IMR-90 (cell line): ENCODE data around the gene ZNF831. TPM values are rescaled to one million over a fixed set of nuclear protein-coding genes. Genes with fewer than 3 reads are reported as not detected.

ENCODE experiments used
- ATAC-seq: fragments of 200-7000 bp; cut with Tn5 transposase; 2 replicates; pipeline ENCODE4 v1.9.1; 2020; ENCODE audit warnings: low read depth, mild to moderate bottlenecking, moderate library complexity
- BruUV-seq: library from RNA; stranded (reverse); fragments of 400-500 nt; replicated peaks from 2 replicates; lab custom pipeline; 2021; lab: Mats Ljungman, UMichigan
- CTCF ChIA-PET: fragments of 300-600 bp; formaldehyde crosslinking; extraction: SDS; loops from one replicate; lab custom pipeline; 2021; ENCODE audit warnings: antibody characterized with exemption; lab: Yijun Ruan, JAX
- POLR2A ChIA-PET: fragments of 300-600 bp; sonication (Branson Sonifier 250); formaldehyde crosslinking; loops from one replicate; lab custom pipeline; 2022; ENCODE audit warnings: antibody characterized with exemption; ENCODE audit not compliant: unreplicated experiment; lab: Charles Lee
- DNase-seq: peaks from one replicate; pipeline ENCODE4 v3.0.0; 2013
- H2AFZ ChIP-seq: replicated peaks from 2 replicates; pipeline ENCODE3; 2013; ENCODE audit warnings: low read length, mild to moderate bottlenecking; ENCODE audit not compliant: poor library complexity
- H2AK5ac ChIP-seq: 2 replicates; pipeline ENCODE4 v1.6.1; 2013; ENCODE audit warnings: low read depth, low read length, inconsistent platforms
- H2AK9ac ChIP-seq: replicated peaks from 2 replicates; pipeline ENCODE3; 2013; ENCODE audit warnings: mild to moderate bottlenecking, low read depth, low read length, moderate library complexity; ENCODE audit not compliant: poor library complexity
- H2BK120ac ChIP-seq: 2 replicates; pipeline ENCODE4 v1.6.1; 2013; ENCODE audit warnings: low read depth, low read length, inconsistent platforms
- H2BK15ac ChIP-seq: 3 replicates; pipeline ENCODE4 v1.6.1; 2013; ENCODE audit warnings: low read depth, low read length, inconsistent platforms
- H2BK20ac ChIP-seq: 2 replicates; pipeline ENCODE4 v1.6.1; 2013; ENCODE audit warnings: low read depth, mild to moderate bottlenecking, inconsistent platforms, low read length, moderate library complexity
- H2BK5ac ChIP-seq: 2 replicates; pipeline ENCODE4 v1.6.1; 2013; ENCODE audit warnings: mild to moderate bottlenecking, low read depth, low read length, inconsistent platforms; ENCODE audit not compliant: poor library complexity, severe bottlenecking
- H3K14ac ChIP-seq: replicated peaks from 2 replicates; pipeline ENCODE4 v1.6.1; 2013; ENCODE audit warnings: low read depth, low read length, inconsistent platforms
- H3K18ac ChIP-seq: 2 replicates; pipeline ENCODE4 v1.6.1; 2013; ENCODE audit warnings: low read depth, low read length, control low read depth
- H3K23ac ChIP-seq: 2 replicates; pipeline ENCODE4 v1.6.1; 2013; ENCODE audit warnings: low read depth, low read length, inconsistent platforms
- H3K27ac ChIP-seq: 2 replicates; pipeline ENCODE4 v1.5.1; 2013; ENCODE audit warnings: mild to moderate bottlenecking, control low read depth, low read length; ENCODE audit not compliant: insufficient read depth
- H3K27me3 ChIP-seq: 2 replicates; pipeline ENCODE4 v1.6.1; 2013; ENCODE audit warnings: low read length; ENCODE audit not compliant: control insufficient read depth, insufficient read depth
- H3K36me3 ChIP-seq: 2 replicates; pipeline ENCODE4 v1.6.1; 2013; ENCODE audit warnings: low read length, mixed read lengths; ENCODE audit not compliant: control insufficient read depth, insufficient read depth
- H3K4ac ChIP-seq: 2 replicates; pipeline ENCODE4 v1.6.1; 2013; ENCODE audit warnings: low read depth, low read length, inconsistent platforms
- H3K4me1 ChIP-seq: 2 replicates; pipeline ENCODE4 v1.6.1; 2013; ENCODE audit warnings: low read length, mixed read lengths; ENCODE audit not compliant: control insufficient read depth, insufficient read depth
- H3K4me2 ChIP-seq: 2 replicates; pipeline ENCODE4 v1.6.1; 2013; ENCODE audit warnings: low read depth, mild to moderate bottlenecking, control low read depth, low read length, moderate library complexity
- H3K4me3 ChIP-seq: 2 replicates; pipeline ENCODE4 v1.5.1; 2013; ENCODE audit warnings: low read depth, mild to moderate bottlenecking, control low read depth, low read length, moderate library complexity; ENCODE audit not compliant: insufficient read depth
- H3K56ac ChIP-seq: 2 replicates; pipeline ENCODE4 v1.6.1; 2013; ENCODE audit warnings: low read length, inconsistent platforms; ENCODE audit not compliant: insufficient read depth; ENCODE audit errors: extremely low read depth
- H3K79me1 ChIP-seq, 2 experiments: 2 replicates each; pipeline ENCODE4 v1.6.1; 2013; ENCODE audit warnings: low read length in 2 of 2, inconsistent platforms in 1 of 2, low read depth in 1 of 2
- H3K9ac ChIP-seq: 2 replicates; pipeline ENCODE4 v1.6.1; 2013; ENCODE audit warnings: low read depth, low read length, control low read depth
- H3K9me1 ChIP-seq: 2 replicates; pipeline ENCODE4 v1.6.1; 2013; ENCODE audit warnings: low read length, inconsistent platforms; ENCODE audit not compliant: insufficient read depth
- H3K9me3 ChIP-seq: 2 replicates; pipeline ENCODE4 v1.6.1; 2013; ENCODE audit warnings: low read length; ENCODE audit not compliant: control insufficient read depth, insufficient read depth
- H4K20me1 ChIP-seq: 2 replicates; pipeline ENCODE4 v1.6.1; 2013; ENCODE audit warnings: low read length, inconsistent platforms; ENCODE audit not compliant: insufficient read depth
- H4K5ac ChIP-seq: 2 replicates; pipeline ENCODE4 v1.6.1; 2013; ENCODE audit warnings: mild to moderate bottlenecking, low read depth, low read length, control low read depth
- H4K8ac ChIP-seq, 2 experiments: 2 replicates each; pipeline ENCODE4 v1.6.1; 2013; ENCODE audit warnings: low read depth in 2 of 2, low read length in 2 of 2, control low read depth in 1 of 2, inconsistent platforms in 1 of 2
- H4K91ac ChIP-seq: 2 replicates; pipeline ENCODE4 v1.6.1; 2013; ENCODE audit warnings: low read depth, low read length, inconsistent platforms; ENCODE audit not compliant: insufficient read depth
- CHD1 ChIP-seq: IDR thresholded peaks from 2 replicates; pipeline ENCODE4 v1.6.1; 2012; ENCODE audit warnings: low read depth, low read length, improper control_type of control experiment
- MAZ ChIP-seq: IDR thresholded peaks from 2 replicates; pipeline ENCODE4 v1.6.1; 2012; ENCODE audit warnings: low read depth, mild to moderate bottlenecking, low read length, improper control_type of control experiment, moderate library complexity, borderline replicate concordance
- NFE2L2 ChIP-seq: fragments of 150-350 bp; IDR thresholded peaks from 2 replicates; pipeline ENCODE4 v1.6.1; 2016; ENCODE audit warnings: low read depth, mild to moderate bottlenecking, low read length
- POLR2A ChIP-seq: IDR thresholded peaks from 2 replicates; pipeline ENCODE4 v1.6.1; 2012; ENCODE audit warnings: mild to moderate bottlenecking, low read depth, low read length
- RAD21 ChIP-seq: IDR thresholded peaks from 2 replicates; pipeline ENCODE4 v1.6.1; 2012; ENCODE audit warnings: low read length, improper control_type of control experiment
- RCOR1 ChIP-seq: IDR thresholded peaks from 2 replicates; pipeline ENCODE4 v1.6.1; 2012; ENCODE audit warnings: mild to moderate bottlenecking, low read length, improper control_type of control experiment; ENCODE audit not compliant: insufficient replicate concordance
- SMC3 ChIP-seq: fragments of 150-350 bp; IDR thresholded peaks from 2 replicates; pipeline ENCODE4 v1.6.1; 2016; ENCODE audit warnings: low read depth, mild to moderate bottlenecking, antibody characterized with exemption, low read length, moderate library complexity
- WGBS, 2 experiments: methylation state at CpG; one replicate each; pipeline versions ENCODE4 v1.1.5 to v1.1.7; 2013; ENCODE audit warnings: missing lambda C conversion rate in 2 of 2; ENCODE audit not compliant: insufficient read length in 1 of 2; ENCODE audit errors: extremely low coverage in 2 of 2; 5-methylcytosine and 5-hydroxymethylcytosine counted together
- dilution Hi-C: fragments of 300-500 bp; cut with HindIII; formaldehyde crosslinking; loops from one replicate; pipeline ENCODE4 v1.14.3; 2018; ENCODE audit warnings: low sequenced_read_pairs; ENCODE audit not compliant: unreplicated experiment
- in situ Hi-C: fragments of 300-500 bp; cut with MboI; formaldehyde crosslinking; loops from 3 replicates; pipeline ENCODE4 v1.14.3; 2019; ENCODE audit warnings: low sequenced_read_pairs, inconsistent platforms, mixed read lengths
- intact Hi-C: fragments of 100-400 bp; cut with micrococcal nuclease; formaldehyde crosslinking; loops from 2 replicates; pipeline ENCODE4 v1.10.0; 2022
- polyA plus RNA-seq, 3 experiments: library from polyadenylated mRNA; depleted of rRNA; stranded (reverse); fragments of >200 nt; gene quantifications; 2 replicates each; pipeline ENCODE4 v1.2.3, GENCODE V29; 2012; ENCODE audit warnings: low replicate concordance in 1 of 3
- total RNA-seq: library from RNA; depleted of rRNA; stranded (reverse); fragments of >200 nt; gene quantifications from 2 replicates; pipeline ENCODE4 v1.2.3, GENCODE V29; 2012
- TF ChIP-seq, protein P1 (sequence below): fragments of 150-350 bp; IDR thresholded peaks from 2 replicates; pipeline ENCODE4 v1.6.1; 2017; ENCODE audit warnings: mild to moderate bottlenecking, antibody characterized with exemption, low read length, low read depth
- TF ChIP-seq, protein P2 (sequence below): conservative IDR thresholded peaks from 2 replicates; pipeline ENCODE4 v1.5.1; 2012; ENCODE audit warnings: mild to moderate bottlenecking, low read depth, low read length, improper control_type of control experiment

The ZNF831 gene
- total and polyA plus RNA-seq, 2 of the 4 experiments (the other 2 are of a cell fraction), result not detected

DNA sequence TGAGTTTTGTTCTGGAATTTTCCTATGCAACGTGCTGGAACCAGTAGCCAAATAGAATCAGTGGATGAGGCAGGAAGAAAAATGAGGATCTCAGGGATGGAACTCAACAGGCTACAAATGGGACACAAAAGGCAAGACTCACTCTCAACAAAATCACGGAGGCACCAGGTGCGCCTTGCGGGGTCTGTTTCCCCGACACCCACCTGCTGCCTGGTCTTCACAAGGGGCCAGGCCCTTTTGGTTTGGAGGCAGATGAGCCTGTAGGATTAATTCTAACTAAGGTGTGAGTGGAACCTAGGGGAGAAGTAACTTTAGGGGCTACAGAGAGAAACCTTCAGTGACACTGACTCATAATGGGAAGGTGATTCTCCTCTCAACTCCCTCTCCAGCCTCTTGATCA is 56.5 kb downstream of the ZNF831 start:
- TF ChIP-seq SMC3 (no peak), MAZ (no peak), RAD21 (no peak), CHD1 (no peak), POLR2A (no peak), RCOR1 (no peak), NFE2L2 (no peak)
- TF ChIP-seq, protein P1, sequence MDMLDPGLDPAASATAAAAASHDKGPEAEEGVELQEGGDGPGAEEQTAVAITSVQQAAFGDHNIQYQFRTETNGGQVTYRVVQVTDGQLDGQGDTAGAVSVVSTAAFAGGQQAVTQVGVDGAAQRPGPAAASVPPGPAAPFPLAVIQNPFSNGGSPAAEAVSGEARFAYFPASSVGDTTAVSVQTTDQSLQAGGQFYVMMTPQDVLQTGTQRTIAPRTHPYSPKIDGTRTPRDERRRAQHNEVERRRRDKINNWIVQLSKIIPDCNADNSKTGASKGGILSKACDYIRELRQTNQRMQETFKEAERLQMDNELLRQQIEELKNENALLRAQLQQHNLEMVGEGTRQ, result no peak
- TF ChIP-seq, protein P2, sequence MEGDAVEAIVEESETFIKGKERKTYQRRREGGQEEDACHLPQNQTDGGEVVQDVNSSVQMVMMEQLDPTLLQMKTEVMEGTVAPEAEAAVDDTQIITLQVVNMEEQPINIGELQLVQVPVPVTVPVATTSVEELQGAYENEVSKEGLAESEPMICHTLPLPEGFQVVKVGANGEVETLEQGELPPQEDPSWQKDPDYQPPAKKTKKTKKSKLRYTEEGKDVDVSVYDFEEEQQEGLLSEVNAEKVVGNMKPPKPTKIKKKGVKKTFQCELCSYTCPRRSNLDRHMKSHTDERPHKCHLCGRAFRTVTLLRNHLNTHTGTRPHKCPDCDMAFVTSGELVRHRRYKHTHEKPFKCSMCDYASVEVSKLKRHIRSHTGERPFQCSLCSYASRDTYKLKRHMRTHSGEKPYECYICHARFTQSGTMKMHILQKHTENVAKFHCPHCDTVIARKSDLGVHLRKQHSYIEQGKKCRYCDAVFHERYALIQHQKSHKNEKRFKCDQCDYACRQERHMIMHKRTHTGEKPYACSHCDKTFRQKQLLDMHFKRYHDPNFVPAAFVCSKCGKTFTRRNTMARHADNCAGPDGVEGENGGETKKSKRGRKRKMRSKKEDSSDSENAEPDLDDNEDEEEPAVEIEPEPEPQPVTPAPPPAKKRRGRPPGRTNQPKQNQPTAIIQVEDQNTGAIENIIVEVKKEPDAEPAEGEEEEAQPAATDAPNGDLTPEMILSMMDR, result no peak
- Histone ChIP-seq H2AK5ac (no peak overlapping the region), H3K9me3 (no peaks in the 10 kb centered on the region), H2BK120ac (no peak overlapping the region), H2BK5ac (no peak overlapping the region), H2BK15ac (no peak overlapping the region), H3K9ac (no peak overlapping the region), H3K27ac (no peak overlapping the region), H3K27me3 (peaks cover 44% of the 10 kb centered on the region), H2AK9ac (no peak overlapping the region), H2AFZ (no peak overlapping the region), H3K36me3 (no peaks in the 10 kb centered on the region), H3K79me1 (no peaks in the 10 kb centered on the region), H4K5ac (no peak overlapping the region), H3K4me3 (no peak overlapping the region), H2BK20ac (no peak overlapping the region), H3K4ac (no peak overlapping the region), H3K23ac (no peak overlapping the region), H3K4me2 (no peak overlapping the region), H3K9me1 (no peaks in the 10 kb centered on the region), H4K20me1 (no peaks in the 10 kb centered on the region), H4K8ac (no peak overlapping the region), H3K4me1 (no peaks in the 10 kb centered on the region), H3K18ac (no peak overlapping the region), H3K14ac (no peak overlapping the region), H4K91ac (no peak overlapping the region), H3K56ac (no peak overlapping the region)
- ATAC-seq (no peak), DNase-seq (no peak)
- ChIA-PET CTCF (no interaction called here), POLR2A (no interaction called here)
- dilution Hi-C loops, result no loop called here
- no TSS peak for BruUV-seq
- WGBS, 2 experiments, result no CpG with 5 or more reads among the region's 5 CpGs
- in situ Hi-C loops, result no loop called here
- intact Hi-C loops, result loop anchor here (5.0 to 10.0 kb wide), 2 partner anchors 568 to 985 kb away; partner anchors contain the start of gene STX16
